Measurements from ENCODE around the gene KRTAP5-6. TPM values are rescaled to one million over a fixed set of nuclear protein-coding genes. Genes with fewer than 3 reads are reported as not detected.

KRTAP5-6 gene
- total RNA-seq, 4 donors from 2014 or later, result not detected

DNA sequence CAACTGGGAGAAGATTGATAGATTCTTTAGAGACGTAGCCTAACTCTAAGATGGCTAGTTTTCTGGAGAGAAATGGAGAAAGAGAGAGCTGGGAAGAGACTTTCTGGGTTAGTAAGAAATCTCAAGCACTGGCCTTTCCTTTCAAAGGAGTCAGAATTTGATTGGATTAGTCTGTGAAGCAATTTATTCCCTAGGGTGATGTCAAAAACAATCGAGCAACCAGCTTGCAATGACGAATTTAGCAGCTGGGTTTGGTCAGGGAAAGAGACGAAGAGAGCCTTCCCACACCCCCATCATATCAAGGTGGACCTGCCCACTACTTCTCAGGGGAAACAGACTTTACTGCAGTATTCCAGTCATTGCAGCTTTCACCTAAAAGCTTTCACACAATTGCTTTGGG, 10.8 kb downstream of the KRTAP5-6 start:
- DNase-seq, result no peak
- H3K27me3 ChIP-seq, result no peaks in the 10 kb centered on the region
- no peak overlapping the region for H3K4me3 ChIP-seq
- intact Hi-C loops (cut with DNase I; ENCODE audit: low total_unique reads), result no loop called here
- peaks cover 0 to 7% of the 10 kb centered on the region in 2 donors for H3K4me1 ChIP-seq
- H3K27ac ChIP-seq, result no peak overlapping the region
- in situ Hi-C loops (cut with MboI; ENCODE audit: low sequenced_read_pairs in 4 of 4), result no loop called here
- H3K9me3 ChIP-seq, result no peaks in the 10 kb centered on the region
- H3K36me3 ChIP-seq, result no peaks in the 10 kb centered on the region
- no peak for ATAC-seq
- TF ChIP-seq, protein P1, sequence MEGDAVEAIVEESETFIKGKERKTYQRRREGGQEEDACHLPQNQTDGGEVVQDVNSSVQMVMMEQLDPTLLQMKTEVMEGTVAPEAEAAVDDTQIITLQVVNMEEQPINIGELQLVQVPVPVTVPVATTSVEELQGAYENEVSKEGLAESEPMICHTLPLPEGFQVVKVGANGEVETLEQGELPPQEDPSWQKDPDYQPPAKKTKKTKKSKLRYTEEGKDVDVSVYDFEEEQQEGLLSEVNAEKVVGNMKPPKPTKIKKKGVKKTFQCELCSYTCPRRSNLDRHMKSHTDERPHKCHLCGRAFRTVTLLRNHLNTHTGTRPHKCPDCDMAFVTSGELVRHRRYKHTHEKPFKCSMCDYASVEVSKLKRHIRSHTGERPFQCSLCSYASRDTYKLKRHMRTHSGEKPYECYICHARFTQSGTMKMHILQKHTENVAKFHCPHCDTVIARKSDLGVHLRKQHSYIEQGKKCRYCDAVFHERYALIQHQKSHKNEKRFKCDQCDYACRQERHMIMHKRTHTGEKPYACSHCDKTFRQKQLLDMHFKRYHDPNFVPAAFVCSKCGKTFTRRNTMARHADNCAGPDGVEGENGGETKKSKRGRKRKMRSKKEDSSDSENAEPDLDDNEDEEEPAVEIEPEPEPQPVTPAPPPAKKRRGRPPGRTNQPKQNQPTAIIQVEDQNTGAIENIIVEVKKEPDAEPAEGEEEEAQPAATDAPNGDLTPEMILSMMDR (IDR thresholded peaks at IDR 0.05 in 4 of 5, conservative IDR thresholded peaks at IDR 0.05 in 1 of 5), result no peak
- no peak for TF ChIP-seq POLR2A (IDR thresholded peaks at IDR 0.05)

GRCh38 chr11:1708716-1709115, 11.7 kb downstream of the KRTAP5-6 start:
- in situ Hi-C loops (cut with MboI; ENCODE audit: low sequenced_read_pairs in 4 of 4) (no loop called here), intact Hi-C loops (cut with DNase I; ENCODE audit: low total_unique reads) (no loop called here)
- no peaks in the 10 kb centered on the region for H3K9me3 ChIP-seq
- H3K4me1 ChIP-seq, result peaks cover 0 to 7% of the 10 kb centered on the region in 2 donors
- no peak for ATAC-seq
- no peaks in the 10 kb centered on the region for H3K36me3 ChIP-seq
- no peak overlapping the region for H3K27ac ChIP-seq
- TF ChIP-seq, protein P1 (IDR thresholded peaks at IDR 0.05 in 4 of 5, conservative IDR thresholded peaks at IDR 0.05 in 1 of 5), result no peak
- TF ChIP-seq POLR2A (IDR thresholded peaks at IDR 0.05), result no peak
- no peak overlapping the region for H3K4me3 ChIP-seq
- DNase-seq, result no peak
- H3K27me3 ChIP-seq, result no peaks in the 10 kb centered on the region

GRCh38 chr11:1714908-1715885, 18.2 kb downstream of the KRTAP5-6 start:
- intact Hi-C loops (cut with DNase I; ENCODE audit: low total_unique reads) (no loop called here), in situ Hi-C loops (cut with MboI; ENCODE audit: low sequenced_read_pairs in 4 of 4) (no loop called here)
- Histone ChIP-seq H3K36me3 (no peaks in the 10 kb centered on the region), H3K9me3 (no peaks in the 10 kb centered on the region), H3K27ac (no peak overlapping the region), H3K4me1 (peaks cover 7 to 9% of the 10 kb centered on the region in 2 donors), H3K27me3 (no peaks in the 10 kb centered on the region), H3K4me3 (no peak overlapping the region)
- TF ChIP-seq, protein P1 (IDR thresholded peaks at IDR 0.05 in 4 of 5, conservative IDR thresholded peaks at IDR 0.05 in 1 of 5), result no peak
- no peak for TF ChIP-seq POLR2A (IDR thresholded peaks at IDR 0.05)
- DNase-seq, result no peak
- no peak for ATAC-seq

- intact Hi-C loops (cut with DNase I; ENCODE audit: low total_unique reads), result loop anchor here (2.0 kb wide), 1 partner anchor 25 kb away; no protein-coding TSS in a partner anchor
Observed at GRCh38 chr11:1717745-1718144, 20.8 kb downstream of the KRTAP5-6 start.

More at GRCh38 chr11:1717745-1718144, 20.8 kb downstream of the KRTAP5-6 start:
- Histone ChIP-seq H3K4me1 (peaks cover 7 to 9% of the 10 kb centered on the region in 2 donors), H3K36me3 (no peaks in the 10 kb centered on the region), H3K4me3 (no peak overlapping the region), H3K27ac (peak overlapping the region in 3 of 4 donors; percentile 39 to 68 (median 55)), H3K9me3 (no peaks in the 10 kb centered on the region), H3K27me3 (no peaks in the 10 kb centered on the region)
- no peak for TF ChIP-seq POLR2A (IDR thresholded peaks at IDR 0.05)
- TF ChIP-seq, protein P1 (IDR thresholded peaks at IDR 0.05 in 4 of 5, conservative IDR thresholded peaks at IDR 0.05 in 1 of 5), result no peak
- DNase-seq, result peak in 1 of 2 donors; percentile 64
- in situ Hi-C loops (cut with MboI; ENCODE audit: low sequenced_read_pairs in 4 of 4), result no loop called here
- peak; percentile 79 to 87 for ATAC-seq

Data from gastrocnemius medialis (tissue), 4 donors.